ENCODE measurements around the gene ZFP1.
"Not testable (repeated sequence)": the region's sequence is repeated elsewhere in the genome, so short reads cannot be mapped to it uniquely, and the experiment has no call there.

ZFP1 gene

DNA sequence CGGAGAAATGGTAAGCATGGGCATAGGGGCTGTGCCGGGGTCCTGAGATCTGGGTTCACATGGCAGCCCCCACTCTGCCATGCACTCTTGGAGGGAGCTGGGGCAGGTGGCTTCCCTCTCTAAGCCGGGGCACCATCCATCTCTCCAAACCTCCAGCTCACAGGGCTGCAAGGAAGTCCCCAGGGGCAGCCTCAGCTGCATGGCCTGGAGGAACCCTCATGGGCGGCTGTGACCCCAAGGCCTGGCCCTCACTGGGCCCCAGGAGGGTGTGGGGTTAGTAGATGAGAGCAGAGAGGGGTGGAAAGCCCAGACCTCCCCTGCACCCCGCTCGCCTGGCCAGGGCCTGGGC, 56.1 kb downstream of the ZFP1 start:
- DNase-seq (ENCODE audit: low spot score), result no peak

DNA sequence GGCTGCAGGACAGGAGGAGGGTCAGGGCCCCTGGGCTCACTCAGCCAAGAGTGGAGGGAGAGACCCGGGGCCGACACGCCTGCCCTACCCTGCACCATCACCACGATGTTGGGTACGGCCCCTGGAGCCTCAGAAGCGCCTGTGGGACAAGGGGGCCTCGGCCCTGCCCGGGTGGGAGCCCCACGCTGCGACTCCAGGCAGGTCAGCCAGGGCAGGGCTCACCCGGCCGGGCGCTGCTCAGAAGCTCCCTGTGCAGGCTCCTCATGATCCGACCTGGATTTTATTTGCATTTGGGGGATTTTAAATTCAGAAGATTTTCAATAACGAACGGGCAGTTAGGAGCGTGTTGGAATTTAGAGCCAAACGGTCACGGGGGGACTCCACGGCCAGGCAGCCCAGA, 56.6 kb downstream of the ZFP1 start:
- not testable (repeated sequence) for DNase-seq (ENCODE audit: low spot score)

DNA sequence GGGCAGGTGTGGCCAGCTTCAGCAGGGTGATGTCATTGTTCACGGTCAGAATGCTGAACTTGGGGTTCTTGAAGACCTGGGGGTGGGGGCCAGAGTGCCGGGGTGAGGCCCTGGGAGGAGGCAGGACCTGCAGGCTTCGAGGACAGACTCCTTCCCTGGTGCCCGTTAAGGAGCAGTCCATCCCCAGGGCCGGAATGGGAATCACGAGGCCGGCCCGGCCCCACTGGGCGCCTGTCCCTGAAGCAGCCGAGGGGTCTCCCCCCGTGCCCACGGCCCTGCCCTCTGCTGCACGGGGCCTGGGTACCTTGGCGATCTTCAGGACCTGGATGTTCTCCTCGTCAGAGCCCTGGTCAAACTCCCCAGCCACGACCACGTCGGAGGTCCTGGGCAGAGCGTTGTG, 57.1 kb downstream of the ZFP1 start:
- DNase-seq (ENCODE audit: low spot score), result not testable (repeated sequence)

DNA sequence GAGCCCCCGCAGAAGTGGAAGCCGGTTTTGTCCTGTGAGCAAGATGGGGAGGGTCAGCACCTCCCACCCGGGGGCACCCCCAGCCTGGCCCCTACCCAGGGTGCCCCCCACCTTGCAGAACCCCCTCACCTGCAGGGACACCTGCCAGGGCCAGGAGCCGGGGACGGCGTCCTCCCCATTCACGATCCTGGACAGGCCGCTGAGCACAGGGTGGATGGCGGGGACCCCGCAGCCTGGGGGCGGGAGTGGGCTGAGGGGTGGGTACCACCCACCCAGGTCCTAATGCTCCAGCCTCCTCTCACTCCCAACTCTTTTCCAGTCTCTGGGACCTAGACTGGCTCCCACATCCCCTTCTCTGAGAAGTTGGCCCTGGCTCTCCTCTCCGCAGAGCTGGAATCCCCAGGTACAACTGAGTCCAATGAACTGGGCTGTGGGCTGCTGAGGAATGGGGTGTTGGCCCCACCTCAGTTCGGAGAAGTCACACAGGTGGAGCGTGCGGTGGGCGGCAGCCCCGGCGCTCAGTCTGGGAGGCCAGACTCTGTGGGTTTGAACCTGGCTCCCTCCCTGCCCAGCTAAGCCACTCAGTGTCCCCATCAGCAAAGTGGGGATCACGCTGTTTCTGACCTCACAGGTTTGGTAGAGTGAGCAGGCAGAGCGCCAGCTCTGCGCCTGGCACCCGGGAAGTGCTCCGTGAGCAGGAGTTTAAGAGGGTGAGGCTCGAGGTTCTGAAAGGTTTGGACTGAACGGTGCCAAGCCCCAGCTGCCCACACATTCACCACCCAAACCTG, 57.8 kb downstream of the ZFP1 start:
- DNase-seq (ENCODE audit: low spot score), result not testable (repeated sequence)

DNA sequence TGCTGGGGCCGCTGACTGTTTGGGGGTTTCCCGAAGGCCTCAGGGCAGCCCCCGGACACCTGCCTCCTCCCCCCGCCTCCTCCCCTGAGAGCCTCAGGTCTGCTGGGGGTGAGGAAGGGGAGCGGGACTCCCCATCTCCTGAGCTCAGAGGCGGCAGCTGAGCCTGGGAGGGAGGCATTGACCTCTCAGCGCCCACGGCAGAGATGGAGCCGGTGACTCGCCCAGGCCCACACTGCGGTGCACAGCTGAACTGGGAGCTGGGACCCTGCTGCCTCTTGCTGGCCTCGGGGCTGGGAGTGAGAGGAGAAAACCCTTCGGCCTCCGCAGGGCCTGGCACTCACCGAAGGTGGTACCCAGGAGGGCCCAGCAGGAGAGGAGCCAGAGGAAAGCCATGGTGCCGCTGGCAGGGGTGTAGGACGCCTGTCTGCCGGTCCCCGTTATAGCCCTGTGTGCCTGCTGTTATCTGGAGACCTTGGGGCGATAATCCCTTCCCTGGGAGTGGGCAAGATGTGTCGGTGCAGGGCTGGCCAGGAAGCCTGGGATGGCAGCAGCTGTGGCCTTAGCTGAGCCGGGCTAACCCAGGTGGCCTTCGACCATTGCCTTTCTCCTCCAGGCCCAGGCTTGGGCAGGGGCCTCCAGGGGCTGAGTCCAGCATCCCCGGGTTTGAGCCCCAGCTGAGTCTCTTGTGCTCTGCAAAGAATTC, 58.6 kb downstream of the ZFP1 start, which contains the start of gene CTRB2:
CTRB2 (minus strand) TSS at position 413 of the 703 bp plus-strand sequence; CDS start at position 393, 20 bp downstream.
- no peak for DNase-seq (ENCODE audit: low spot score)

DNA sequence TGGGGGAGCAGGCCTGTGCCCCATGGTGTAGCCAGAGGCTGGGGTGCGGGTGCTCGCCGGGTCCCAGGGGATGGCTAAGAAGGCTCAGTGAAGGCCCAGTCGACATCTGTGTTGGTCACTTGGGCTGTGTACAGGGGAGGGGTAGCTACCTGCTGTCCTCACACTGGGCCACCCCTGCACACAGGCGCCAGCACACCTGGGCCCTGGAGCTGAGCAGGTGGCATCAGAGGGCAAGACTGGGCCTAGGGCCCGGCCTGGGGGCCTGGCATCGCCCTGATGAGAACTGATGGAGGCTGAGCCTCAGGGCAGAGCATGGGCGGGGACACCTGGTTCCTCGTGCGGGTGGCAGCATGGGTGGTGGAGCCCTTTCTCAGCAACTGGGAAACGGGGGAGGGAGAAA, 59.5 kb downstream of the ZFP1 start:
- DNase-seq (ENCODE audit: low spot score), result no peak

DNA sequence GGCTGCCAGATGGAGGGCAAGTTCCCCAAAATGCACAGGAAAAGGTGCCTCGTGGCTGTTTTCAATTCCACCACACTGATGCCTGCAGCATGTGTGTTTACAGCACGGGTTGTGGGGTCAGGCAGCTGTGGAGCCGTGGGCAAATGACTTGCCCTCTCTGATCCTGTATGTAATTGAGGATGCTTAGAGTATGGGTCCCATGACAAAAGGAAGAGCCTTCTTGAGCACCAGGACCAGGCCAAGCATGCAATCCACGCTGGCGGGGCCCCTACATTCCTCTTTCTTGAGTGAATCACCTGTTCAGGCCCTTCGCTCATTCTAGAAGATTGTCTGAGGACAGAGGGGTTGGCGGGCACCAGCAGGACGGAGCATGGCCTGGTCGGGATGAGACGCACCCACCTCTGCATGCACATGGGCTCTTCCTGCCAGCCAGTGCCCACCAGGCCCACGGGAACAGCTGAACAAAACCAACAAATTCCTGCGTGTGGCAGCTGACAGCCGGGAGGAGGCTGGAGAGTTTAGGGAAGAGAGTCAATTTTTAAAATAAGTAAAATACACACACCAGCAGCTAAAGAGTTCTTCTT, 60.0 kb downstream of the ZFP1 start:
- DNase-seq (ENCODE audit: low spot score), result no peak

DNA sequence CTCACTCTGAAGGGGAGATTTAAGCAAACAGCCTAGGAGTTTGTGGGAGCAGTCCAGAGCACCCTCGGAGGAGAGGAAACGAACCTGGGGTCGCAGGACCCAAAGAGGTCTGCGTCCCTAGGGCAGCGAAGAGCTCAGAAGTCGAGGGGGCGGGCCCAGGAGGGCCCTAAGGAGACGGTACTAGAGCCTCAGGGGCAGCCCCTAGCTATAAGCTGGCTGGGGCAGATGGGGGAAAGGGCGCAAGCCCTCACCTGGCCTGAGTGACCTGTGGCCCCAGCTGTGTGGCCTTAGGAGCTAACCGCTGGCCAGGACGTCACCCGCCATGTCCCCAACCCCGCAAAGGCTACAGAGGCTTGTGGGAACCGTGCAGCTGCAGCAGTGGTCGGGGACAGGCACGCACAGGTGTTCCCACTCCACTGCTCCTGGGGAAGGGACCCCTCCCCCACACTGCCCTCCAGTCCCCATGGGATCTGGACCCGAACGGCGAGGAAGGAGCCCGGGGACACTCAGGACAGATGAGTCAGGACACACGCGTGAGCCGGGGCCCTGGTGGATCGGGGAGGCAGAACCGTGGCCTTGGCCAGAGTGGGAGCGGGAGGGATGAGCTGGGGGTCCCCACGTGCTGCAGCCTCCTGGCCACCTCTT, 60.7 kb downstream of the ZFP1 start:
- no peak for DNase-seq (ENCODE audit: low spot score)

DNA sequence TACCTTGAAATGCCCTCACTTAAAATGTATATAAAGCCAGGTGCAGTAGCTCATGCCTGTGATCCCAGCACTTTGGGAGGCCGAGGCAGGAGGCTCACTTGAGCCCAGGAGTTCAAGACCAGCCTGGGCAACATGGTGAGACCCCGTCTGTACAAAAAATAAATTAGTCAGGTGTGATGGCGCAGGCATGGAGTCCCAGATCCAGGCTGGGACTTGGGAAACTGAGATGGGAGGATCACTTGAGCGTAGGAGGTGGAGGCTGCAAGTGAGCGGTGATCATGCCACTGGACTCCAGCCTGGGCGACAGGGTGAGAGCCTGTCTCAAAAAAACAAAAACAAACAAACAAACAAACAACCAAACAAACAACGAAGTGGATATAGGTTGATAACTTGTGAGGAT, 61.2 kb downstream of the ZFP1 start:
- DNase-seq (ENCODE audit: low spot score), result not testable (repeated sequence)

DNA sequence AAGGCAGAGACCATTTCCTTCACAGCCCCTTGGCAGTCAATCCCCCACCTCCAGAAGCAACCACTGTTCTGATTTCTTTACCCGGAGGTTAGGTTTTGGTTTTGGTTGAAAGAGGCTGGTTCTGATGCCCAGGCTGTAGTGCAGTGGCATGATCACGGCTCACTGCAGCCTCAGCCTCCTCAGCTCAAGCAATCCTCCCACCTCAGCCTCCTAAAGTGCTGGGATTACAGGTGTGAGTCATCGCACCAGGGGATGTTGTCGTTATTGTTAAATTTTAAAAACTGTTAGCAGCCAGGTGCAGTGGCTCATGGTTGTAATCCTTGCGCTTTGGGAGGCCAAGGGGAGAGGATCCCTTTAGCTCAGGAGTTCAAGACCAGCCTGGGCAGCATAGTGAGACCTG, 61.6 kb downstream of the ZFP1 start:
- no peak for DNase-seq (ENCODE audit: low spot score)

DNA sequence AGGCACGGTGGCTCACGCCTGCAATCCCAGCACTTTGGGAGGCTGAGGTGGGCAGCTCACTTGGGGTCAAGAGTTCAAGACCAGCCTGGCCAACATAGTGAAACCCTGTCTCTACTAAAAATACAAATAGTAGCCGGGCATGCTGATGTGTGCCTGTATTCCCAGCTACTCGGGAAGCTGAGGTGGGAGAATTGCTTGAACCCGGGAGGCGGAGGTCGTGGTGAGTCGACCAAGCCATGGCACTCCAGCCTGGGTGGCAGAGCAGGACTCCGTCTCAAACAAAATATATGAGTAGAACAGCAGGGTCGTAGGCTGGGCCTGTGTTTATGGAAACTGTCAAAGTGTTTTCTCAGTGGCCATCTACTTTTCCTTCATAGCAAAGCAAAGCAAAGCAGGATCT, 63.0 kb downstream of the ZFP1 start:
- not testable (repeated sequence) for DNase-seq (ENCODE audit: low spot score)

DNA sequence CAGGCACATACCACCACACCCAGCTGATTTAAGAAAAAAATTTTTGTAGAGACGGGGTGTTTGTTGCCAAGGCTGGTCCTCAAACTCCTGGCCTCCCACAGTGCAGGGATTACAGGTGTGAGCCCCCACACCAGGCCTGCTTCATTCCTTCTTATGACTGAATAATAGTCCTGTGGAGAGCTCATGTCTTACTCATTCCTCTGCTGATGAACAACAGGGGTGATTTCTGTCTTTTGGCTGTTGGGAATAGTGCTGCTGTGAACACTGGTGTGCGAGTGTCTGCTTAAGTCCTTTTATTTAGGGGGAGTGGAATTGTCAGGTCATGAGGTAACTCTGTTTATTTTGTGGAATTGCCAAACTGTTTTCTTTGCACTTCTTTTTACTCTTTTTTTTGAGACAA, 67.8 kb downstream of the ZFP1 start:
- no peak for DNase-seq (ENCODE audit: low spot score)

DNA sequence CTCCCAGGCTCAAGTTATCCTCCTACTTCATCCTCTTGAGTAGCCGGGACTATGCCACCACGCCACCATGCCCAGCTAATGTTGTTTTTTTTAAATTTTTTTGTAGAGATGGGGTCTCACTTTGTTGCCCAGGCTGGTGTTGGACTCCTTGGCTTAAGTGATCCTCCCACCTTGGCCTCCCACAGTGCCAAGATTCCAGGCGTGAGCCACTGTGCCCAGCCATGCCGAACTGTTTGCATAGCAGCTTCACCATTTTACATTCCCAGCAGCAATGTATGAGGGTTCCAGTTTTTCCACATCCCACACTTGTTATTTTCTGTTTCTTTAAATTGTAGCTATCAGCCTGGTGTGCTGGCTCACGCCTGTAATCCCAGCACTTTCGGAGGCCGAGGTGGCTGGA, 68.3 kb downstream of the ZFP1 start:
- no peak for DNase-seq (ENCODE audit: low spot score)

DNA sequence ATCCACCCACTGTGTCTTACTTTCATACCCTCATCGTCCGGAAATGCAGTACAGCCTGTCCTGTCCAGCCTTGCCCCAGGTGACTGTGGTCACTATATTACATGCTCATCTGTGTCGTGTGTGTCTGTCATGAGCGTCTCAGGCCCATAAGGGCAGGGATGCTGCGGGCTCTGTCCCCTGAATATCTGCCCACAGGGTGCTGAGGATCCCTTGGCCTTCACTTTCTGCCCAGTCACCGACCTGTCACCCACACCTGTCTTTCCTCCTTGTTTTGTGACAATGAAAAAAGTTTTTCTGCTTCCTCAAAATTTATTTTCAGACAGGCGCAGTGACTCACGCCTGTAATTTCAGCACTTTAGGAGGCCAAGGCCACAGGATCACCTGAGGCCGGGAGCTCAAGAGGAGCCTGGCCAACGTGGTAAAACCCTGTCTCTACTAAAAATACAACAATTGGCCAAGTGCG, 69.1 kb downstream of the ZFP1 start:
- no peak for DNase-seq (ENCODE audit: low spot score)

DNA sequence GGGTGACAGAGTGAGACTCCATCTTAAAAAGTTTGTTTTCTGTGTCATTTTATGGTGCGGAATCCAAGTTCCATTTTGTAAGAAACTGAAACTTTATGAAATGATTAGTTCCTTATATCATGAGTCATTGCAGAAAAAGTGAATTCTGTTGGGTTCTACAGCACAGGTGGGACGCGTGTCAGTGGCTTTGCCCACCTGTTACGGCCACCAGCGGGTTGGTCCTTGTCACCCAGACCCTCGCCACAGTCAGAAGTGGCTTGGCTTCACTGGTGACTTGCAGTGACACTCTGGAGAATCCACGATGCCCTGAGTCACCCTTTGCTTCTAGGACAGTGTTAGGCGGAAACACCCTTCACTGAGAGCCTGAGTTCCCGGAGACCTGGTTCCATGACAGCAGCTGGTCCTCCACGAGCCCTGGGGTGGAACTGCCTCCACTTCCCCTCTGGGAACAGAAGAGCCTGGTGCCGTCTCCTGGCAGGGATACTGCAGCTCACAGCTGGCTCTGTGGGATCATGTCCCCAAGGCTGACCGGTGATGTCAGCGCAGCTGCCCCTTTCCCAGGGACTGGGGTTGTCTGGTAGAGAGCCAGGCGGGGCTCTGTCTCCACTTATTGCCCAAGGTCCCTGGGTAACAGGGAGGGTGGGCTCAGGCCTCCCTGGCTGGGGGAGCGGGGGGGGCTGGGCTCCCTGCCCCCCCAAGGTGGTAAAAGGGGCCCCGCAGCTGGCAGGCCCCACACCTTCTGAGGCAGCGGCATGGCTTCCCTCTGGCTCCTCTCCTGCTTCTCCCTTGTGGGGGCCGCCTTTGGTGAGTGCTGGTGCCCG, 70.1 kb downstream of the ZFP1 start, which contains the start of gene CTRB1:
CTRB1 (plus strand) TSS at position 733 of the 821 bp plus-strand sequence; CDS start at position 753, 20 bp downstream.
- no peak for DNase-seq (ENCODE audit: low spot score)

DNA sequence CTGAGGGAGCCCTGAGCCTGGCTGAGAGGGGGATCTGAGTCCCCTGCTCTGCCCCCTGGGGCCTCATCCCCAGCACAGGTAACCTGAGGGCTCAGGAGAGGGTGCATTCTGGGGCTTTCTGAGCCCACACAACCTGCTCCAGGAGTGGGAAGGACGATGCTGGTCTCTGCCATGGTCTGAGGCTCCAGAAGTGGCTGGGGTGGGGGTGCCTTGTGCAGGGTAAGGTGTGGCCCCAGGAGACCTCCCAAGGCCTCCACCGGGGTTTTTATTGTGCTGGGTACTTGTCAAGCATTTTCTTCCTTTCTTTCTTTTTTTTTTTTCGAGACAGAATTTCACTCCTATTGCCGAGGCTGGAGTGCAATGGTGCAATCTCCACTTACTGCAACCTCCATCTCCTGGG, 70.8 kb downstream of the ZFP1 start:
- DNase-seq (ENCODE audit: low spot score), result no peak

DNA sequence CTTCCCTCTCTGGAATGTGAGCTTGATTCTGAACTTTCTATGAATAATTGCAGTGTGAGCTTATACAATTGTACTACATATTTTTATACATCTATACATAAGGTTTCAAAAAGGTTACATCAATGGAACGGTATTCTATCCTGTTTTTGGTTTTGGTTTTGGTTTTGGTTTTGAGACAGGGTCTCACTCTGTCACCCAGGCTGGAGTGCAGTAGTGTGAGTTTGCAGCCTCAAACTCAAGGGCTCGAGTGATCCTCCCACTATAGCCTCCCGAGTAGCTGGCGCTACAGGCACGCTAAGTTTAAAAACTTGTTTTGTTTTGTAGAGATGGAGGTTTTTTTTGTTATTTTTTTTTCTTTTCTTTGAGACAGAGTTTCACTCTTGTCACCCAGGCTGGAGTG, 71.5 kb downstream of the ZFP1 start:
- DNase-seq (ENCODE audit: low spot score), result no peak
